ENCODE results near the gene NOCT. TPM values are rescaled to one million over a fixed set of nuclear protein-coding genes. Genes with fewer than 3 reads are reported as not detected.

The NOCT gene
- total and polyA plus RNA-seq, 7 donors = 3.9 to 21.8 (median 11.4) TPM

DNA sequence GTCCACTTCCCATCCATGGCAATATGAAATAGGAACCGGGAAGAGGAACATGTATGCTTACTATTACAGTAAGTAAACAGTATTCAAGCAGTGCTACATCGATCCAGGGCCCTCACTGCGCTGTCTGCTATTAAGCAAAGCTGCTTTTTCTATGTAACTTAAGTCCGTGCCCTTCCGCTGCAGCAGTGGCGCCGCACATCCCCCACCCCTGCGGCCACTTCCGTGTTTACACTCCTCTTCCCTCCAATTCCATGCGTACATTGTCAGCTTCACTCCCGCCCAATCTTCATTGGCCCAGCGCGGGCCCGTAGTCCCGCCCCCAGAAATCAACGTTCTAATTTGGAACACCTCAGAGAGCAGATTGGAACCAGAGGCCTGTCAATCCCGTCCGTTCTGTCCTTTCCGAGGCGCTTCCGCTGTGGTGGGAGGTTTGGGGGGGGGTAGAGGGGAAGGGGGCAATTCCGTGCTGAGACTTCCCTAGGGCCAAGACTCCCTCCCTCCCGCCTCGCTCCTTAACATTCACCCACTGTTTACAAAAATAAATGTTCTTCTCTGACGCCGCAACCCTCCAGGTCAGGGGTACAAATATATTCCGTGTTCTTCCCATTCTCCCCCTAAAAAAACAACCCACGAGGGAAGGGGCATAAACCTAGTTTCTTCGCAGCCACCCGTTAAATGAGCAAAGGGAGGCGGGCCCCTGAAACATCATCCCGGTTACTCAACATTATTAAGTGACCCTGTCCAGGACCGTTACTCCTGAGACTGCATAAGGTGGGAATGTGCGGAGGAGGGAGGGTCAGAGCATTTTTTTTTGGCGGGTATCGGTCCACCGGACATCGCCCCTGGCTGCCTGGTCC, 67.4 kb downstream of the NOCT start:
- peak overlapping the region; percentile 98 for H3K27ac ChIP-seq
- peak overlapping the region; percentile 83 for H3K4me3 ChIP-seq
- TF ChIP-seq, protein P1, sequence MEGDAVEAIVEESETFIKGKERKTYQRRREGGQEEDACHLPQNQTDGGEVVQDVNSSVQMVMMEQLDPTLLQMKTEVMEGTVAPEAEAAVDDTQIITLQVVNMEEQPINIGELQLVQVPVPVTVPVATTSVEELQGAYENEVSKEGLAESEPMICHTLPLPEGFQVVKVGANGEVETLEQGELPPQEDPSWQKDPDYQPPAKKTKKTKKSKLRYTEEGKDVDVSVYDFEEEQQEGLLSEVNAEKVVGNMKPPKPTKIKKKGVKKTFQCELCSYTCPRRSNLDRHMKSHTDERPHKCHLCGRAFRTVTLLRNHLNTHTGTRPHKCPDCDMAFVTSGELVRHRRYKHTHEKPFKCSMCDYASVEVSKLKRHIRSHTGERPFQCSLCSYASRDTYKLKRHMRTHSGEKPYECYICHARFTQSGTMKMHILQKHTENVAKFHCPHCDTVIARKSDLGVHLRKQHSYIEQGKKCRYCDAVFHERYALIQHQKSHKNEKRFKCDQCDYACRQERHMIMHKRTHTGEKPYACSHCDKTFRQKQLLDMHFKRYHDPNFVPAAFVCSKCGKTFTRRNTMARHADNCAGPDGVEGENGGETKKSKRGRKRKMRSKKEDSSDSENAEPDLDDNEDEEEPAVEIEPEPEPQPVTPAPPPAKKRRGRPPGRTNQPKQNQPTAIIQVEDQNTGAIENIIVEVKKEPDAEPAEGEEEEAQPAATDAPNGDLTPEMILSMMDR (IDR thresholded peaks at IDR 0.05) = no peak
- WGBS, 3 donors = 0 to 1% (median 0%) methylated on average over 38 of the region's 38 CpGs
- H3K4me1 ChIP-seq = peaks cover 53% of the 10 kb centered on the region
- ATAC-seq = peak; percentile 88 to 92 (median 90)
- no peaks in the 10 kb centered on the region for H3K9me3 ChIP-seq
- H3K36me3 ChIP-seq (ENCODE audit: insufficient read depth in 1 of 2, low read depth in 1 of 2) = no peaks in the 10 kb centered on the region
- DNase-seq = peak; percentile 92 to 96
- H3K27me3 ChIP-seq (ENCODE audit: insufficient read depth in 3 of 3, low read length in 2 of 3) = no peaks in the 10 kb centered on the region
- intact Hi-C loops (cut with DNase I) = loop anchor here (1.0 to 5.0 kb wide), 3 partner anchors 51 to 214 kb away; no protein-coding TSS in a partner anchor

DNA sequence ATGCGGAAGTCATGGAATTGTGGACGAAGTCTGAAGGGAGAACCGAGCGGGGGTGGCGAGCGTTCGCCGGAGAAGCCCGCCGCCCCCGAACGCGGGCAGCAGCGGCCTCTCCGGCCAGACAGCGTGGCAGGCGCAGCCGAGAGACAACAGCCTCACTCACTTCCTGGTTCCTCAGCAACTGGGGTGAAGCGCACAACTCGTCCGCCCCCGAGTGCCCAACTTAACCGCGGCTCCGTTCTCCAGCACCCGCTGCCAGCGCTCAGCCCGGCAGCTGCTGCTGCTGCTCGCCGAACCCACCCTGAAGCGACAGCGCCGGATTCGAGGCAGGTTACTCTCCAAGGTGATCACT, 68.0 kb downstream of the NOCT start:
- Histone ChIP-seq H3K4me1 (peaks cover 47% of the 10 kb centered on the region), H3K27me3 (ENCODE audit: insufficient read depth in 3 of 3, low read length in 2 of 3) (no peaks in the 10 kb centered on the region), H3K27ac (peak overlapping the region; percentile 98), H3K9me3 (no peaks in the 10 kb centered on the region), H3K36me3 (ENCODE audit: insufficient read depth in 1 of 2, low read depth in 1 of 2) (no peaks in the 10 kb centered on the region), H3K4me3 (peak overlapping the region; percentile 83)
- intact Hi-C loops (cut with DNase I) = loop anchor here (1.0 to 5.0 kb wide), 3 partner anchors 51 to 214 kb away; no protein-coding TSS in a partner anchor
- ATAC-seq = peak; percentile 60 to 75 (median 62)
- WGBS, 3 donors = 0 to 1% (median 0%) methylated on average over 30 to 34 of the region's 34 CpGs
- peak; percentile 64 to 77 for DNase-seq
- TF ChIP-seq, protein P1 (IDR thresholded peaks at IDR 0.05) = peak; percentile 19

DNA sequence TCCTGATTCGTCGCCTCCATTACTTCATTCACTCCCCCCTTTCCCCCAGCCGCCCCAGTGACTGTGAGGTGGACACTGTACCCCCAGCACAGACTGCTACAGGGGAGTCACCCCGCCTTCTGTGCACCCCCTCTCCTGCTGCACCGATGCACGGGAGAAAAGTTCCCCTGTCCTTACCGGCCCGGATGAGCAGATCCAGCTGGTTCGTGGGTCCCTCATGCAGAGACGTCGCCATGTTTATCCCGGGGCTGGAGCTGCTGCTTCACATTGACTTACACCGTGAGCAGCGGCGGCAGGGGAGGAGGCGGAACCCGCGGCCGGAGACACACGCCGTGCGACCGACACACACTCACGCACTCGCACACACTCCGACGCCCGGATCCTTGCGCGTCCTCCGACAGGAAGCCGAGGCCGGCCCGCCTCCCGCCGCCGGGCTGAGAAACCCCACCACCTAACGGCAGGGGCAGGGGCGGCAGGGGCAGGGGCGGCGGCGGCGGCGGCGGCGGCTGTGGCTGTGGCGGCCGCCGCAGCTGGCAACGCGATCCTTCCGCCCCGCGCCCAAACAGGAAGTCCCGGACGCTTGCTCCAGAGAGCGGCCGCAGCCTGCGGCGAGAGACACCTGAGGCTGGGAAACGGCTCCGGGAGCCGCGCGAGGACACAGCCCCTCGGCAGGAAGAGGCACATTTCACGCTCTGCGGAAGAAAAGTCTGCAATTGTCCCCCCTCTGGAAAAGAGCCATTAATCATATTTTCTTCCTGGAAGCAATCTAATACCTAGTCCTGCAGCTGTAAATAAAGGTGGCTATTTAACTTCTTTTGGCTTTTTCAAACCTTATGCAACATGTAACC, 68.6 kb downstream of the NOCT start:
- ATAC-seq (peak; percentile 73 to 80 (median 79)), DNase-seq (peak; percentile 88 to 96)
- peak overlapping the region; percentile 83 for H3K4me3 ChIP-seq
- H3K4me1 ChIP-seq = peaks cover 43% of the 10 kb centered on the region
- no peaks in the 10 kb centered on the region for H3K36me3 ChIP-seq (ENCODE audit: insufficient read depth in 1 of 2, low read depth in 1 of 2)
- intact Hi-C loops (cut with DNase I) = loop anchor here (1.0 to 5.0 kb wide), 4 partner anchors 52 to 213 kb away; no protein-coding TSS in a partner anchor
- no peaks in the 10 kb centered on the region for H3K9me3 ChIP-seq
- peak overlapping the region; percentile 98 for H3K27ac ChIP-seq
- no peaks in the 10 kb centered on the region for H3K27me3 ChIP-seq (ENCODE audit: insufficient read depth in 3 of 3, low read length in 2 of 3)
- WGBS, 3 donors = 1 to 4% (median 3%) methylated on average over 63 to 68 of the region's 68 CpGs
- TF ChIP-seq, protein P1 (IDR thresholded peaks at IDR 0.05) = peak; percentile 43

DNA sequence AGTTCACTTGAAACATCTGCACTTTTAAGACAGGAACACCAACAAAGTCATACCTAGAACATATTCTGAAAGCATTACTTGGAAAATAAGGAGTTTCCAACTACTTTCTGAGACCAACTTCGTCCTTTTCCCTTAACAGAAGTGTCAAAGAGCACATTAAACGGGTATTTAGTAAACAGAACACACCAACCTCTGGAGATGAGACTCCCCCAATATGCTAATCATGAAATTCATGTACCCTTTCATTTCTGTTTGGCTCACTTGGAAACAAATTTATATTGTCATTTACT, 69.2 kb downstream of the NOCT start:
- Histone ChIP-seq H3K9me3 (no peaks in the 10 kb centered on the region), H3K4me1 (peaks cover 37% of the 10 kb centered on the region), H3K36me3 (ENCODE audit: insufficient read depth in 1 of 2, low read depth in 1 of 2) (no peaks in the 10 kb centered on the region), H3K27me3 (ENCODE audit: insufficient read depth in 3 of 3, low read length in 2 of 3) (no peaks in the 10 kb centered on the region), H3K27ac (peak overlapping the region; percentile 98), H3K4me3 (peak overlapping the region; percentile 83)
- ATAC-seq (no peak), DNase-seq (no peak)
- intact Hi-C loops (cut with DNase I) = loop anchor here (2.0 to 5.0 kb wide), 3 partner anchors 52 to 213 kb away; no protein-coding TSS in a partner anchor
- TF ChIP-seq, protein P1 (IDR thresholded peaks at IDR 0.05) = no peak
- WGBS, 3 donors = 0 to 1% (median 0%) methylated on average over 2 of the region's 2 CpGs
